HG02798 (cell line): ENCODE measurements around the gene EXD3.

Source experiments
- ATAC-seq: cut with Tn5 transposase; IDR thresholded peaks from one replicate; pipeline ENCODE4 v1.9.1; 2021; ENCODE audit warnings: mild to moderate bottlenecking; ENCODE audit not compliant: unreplicated experiment, poor library complexity

The EXD3 gene

DNA sequence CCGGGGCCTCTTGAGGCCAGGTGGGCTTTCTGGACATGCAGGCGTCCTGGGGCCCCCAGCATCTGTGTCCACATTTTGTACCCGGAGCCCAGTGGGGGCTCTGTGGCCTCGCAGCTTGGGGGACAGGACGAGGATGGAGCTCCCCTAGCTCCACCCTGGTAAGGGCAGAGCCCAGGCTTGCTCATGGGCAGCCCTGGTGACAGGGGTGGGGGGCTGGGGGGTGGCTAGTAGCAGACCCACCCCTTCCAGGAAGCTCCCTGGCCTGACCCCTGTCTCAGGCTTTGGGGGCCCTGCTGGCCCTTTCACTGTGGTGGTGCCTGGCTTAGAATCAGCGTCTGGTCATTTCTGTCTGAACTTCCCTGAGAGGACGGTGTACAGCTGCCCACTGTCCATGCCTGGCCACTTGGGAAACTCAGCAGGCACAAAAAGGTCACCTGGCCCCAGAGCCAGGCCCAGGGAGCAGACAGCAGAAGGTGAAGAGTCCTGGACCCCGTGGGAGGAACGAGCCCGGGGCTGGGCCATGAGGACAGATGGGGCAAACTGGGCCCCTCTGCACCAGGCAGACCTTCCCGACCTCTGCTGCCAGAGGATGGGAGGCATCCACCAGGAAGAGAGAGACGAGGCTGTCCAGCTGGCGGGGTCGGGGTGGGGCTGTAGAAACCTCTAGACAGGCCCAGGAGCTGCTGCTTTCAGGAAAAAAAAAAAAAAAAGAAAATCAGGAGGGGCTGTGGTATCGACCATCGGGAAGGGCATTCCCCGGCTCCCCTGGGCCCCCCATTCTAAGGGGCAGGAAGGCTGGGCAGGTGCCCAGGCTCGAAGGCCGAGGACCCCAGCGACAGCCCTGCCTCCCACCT is 52.8 kb downstream of the EXD3 start:
- ATAC-seq, result no peak

DNA sequence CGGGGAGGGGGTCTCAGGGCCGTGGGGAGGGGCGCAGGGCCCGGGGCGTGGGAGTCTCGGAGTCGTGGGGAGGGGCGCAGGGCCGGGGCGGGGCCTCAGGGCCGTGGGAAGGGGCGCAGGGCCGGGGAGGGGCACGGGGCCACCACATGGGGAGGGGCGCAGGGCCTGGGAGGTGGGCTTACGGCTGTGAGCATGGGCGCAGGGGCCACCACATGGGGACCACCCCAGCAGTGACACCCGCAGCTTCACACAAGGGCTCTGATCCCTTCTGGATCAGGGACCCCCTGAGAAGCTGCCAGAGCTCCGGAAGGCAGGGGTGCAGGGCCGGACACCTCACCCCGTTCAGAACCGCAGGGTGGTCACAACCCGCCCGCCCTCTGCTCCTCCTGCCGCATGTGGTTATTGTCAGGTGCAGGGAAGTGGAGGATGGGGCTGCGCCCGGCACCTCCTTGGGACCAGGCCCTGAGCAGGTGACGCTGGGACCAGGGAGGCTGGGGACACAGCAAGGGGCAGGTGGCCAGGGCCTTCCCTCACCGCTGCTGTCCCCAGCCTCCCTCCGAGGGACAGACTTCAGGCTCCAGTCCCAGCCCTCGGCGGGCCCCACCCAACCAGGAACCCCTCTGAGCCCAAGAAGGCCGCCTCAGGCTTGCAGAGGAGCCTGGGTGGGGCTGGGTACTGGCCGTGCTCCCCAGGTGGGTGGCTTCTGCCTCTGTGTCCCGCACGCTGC is 53.7 kb downstream of the EXD3 start:
- no peak for ATAC-seq

DNA sequence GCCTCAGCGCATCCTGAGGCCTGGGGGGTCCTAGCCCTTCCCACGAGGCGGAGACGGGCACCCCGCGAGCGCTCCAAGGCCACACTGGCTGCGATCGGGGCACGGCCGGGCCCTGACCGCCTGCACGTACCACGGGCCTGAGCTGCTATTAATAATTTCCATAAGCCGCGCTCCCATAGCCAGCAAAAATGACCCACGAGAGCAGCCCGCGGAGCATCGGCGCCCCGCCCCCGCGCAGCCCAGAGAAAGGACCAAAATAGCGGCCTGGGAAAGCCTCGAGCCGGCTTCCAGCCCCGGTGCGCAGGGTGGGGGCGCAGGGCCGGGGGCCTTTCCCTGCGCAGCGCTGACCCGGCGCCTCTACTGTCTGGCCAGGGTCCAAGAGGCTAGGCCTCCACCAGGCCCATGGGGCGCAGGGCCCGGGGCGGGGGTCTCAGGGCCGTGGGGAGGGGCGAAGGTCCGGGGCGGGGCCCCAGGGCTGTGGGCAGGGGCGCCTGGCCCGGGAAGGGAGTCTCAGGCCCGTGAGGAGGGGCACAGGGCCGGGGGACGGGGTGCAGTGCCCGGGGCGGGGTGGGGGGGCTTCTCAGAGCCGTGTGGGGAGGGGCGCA is 54.4 kb downstream of the EXD3 start:
- ATAC-seq, result no peak

DNA sequence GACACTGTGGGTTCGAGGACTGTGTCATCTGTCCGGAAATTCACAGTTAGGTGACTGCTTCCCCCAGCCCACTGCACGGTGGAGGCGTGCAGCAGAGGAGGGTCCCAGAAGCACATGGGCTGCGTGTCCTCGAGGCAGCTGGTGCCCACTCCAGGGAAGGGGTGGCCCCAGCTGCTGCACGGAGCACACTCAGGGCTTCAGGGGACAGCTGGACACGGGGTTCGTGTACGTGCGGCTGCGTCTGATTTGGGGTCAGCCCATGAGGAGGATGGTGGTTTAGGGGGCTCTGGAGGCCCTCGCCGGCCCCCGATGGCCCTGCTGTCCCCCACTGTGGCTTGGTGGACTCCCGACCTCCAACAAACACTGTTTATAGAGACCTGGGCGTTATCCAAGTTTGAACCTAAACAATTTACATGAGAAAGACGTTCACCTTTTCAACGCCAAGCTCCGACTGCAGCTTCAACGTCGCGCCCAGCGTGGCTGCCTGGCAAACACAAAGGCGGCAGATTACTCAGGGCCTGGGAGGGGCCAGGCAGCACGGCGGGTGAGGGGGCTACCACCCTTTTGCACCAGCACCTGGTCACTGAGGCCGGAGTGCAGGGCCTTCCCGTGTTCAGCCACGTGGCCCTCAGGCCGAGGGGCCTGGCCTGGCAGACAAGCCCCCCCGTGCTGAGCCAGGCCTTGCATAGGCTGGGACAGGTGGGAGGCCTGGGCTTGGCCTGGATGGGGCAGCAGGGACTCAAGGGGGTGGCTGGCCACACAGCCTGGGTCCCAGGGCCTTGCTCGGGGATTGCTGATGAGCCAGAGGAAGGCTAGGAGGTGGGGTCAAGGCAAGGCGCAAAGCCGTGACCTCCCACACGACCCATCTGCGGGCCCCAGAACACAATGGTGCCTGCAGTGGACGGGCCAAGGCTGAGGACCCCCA is 55.2 kb downstream of the EXD3 start:
- no peak for ATAC-seq

DNA sequence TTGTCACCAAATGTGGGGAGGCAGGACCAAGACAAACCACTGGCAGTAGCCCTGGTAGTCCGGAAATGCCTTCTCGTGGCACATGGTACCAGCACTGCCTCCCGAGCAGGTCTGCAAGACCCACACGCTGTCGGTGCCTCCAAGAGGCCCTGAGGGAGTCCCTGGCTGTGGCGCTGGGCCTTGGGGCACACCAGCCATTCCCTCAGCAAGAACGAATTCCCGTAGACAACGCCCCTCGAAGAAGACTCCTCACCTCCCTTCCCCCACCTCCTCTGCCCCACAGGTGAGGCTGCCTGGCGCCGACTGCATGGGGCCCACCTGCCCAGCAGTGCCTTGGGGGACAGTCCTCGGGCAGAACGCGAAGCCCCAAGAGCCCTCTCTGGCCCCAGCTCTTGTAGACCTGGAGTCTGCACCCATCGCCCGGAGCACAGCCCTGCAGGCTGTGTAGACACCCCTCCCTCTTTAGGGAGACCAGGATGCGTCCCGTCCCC is 56.0 kb downstream of the EXD3 start:
- no peak for ATAC-seq

DNA sequence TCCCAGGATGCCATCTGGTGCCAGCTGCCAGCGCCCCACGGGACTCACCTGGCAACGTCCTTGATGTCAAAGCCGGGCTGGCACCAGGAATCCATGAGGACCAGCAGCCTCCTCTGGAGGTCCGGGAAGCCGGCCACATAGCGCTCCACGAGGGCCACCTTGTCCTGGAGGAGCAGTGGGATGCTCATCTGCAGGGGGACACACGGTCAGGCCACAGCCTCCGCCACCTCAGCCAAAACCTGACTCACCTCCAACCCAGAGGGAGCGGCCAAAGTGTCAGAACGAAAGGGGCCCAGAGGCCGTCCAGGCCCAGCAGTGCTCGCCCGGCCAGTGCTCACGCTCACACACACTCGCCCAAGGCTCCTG is 56.5 kb downstream of the EXD3 start:
- ATAC-seq, result no peak

DNA sequence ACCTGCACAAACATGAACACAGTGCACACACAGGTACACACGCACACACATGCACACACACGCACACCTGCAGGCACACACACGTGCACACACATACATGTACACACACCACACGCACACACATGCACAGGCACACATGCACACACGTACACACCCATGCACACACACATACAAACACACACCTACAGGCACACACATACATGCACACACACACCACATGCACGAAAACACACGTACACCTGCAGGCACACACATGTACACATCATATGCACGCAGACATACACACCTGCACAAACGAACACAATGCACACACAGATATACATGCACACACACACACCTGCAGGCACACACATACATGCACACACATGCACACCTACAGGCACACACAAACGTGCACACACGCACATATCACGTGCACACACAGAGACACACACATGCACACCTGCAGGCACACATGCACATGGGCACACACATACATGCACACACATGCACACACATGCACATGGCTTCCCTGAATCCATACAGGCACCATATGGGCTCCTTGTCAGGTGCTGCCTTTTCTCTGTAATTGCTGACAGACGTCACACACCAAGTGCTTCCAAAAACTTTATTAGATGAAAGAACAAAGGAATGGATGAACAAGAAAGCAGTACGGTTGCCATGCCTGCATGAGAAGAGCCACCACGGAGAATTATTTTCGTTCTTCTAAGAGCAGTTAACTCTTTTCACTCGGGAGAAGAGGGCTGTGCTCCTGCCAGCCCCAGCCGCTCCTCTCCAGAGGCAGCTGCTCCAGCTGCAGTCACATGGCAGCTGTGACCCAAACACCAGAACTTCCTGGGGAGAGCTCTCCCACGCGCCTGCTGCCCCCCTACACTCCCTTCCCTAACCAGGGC is 57.2 kb downstream of the EXD3 start:
- no peak for ATAC-seq

DNA sequence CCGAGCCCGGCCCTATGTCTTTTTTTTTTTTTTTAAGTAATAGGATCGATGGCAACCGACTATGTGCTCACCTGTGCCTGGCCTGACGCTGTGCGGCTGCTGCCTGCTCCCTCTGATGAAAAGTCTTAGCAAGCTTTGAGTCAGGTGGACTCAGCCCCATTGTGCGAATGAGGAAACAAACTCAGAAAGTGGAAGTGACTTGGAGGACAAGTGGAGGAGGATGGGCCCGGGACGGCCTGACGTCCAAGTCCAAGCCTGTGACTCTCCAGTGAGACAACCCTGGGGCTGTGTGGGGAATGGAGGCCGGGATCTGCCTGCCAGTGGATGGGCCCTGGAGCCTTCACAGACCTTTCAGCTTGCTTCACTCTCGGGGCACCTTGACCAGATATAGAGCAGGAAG is 57.9 kb downstream of the EXD3 start:
- ATAC-seq, result no peak

DNA sequence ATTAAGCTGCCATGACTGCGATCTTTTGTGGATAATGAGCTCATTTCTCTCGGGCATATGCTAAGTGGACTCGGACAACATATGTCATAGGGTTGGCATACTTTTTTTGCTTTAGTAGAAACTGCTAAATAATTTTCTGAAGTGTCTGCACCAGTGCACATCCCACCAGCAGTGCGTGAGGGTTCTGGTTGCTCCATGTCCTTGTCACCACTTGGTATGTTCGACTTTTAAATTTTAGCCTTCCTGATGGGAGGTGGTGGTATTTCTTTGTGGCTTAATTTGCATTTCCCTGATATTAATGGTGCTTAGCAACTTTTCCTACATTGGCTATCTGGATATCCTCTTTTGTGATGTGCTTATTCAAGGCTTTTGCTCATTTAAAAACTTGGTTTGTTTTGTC is 63.1 kb downstream of the EXD3 start:
- no peak for ATAC-seq

DNA sequence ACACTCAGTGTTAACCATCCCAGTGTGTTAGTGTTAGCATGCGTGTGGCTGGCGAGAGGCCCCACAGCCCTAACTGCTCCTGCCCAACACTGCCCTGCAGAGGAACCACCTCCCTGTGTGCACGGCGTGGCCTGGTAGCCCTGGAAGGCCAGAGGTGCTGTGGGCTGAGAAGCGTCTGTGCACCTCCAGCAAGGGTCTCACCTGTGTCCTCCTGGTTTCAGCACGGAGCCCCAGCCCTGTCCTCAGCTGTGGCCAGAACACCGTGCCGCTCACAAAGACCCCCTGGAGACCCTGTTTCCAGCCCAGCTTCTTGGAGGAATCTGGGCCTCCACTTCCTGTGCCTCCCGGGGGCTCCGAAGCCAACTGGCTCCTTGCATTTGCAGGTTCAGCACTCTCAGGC is 64.8 kb downstream of the EXD3 start:
- no peak for ATAC-seq

DNA sequence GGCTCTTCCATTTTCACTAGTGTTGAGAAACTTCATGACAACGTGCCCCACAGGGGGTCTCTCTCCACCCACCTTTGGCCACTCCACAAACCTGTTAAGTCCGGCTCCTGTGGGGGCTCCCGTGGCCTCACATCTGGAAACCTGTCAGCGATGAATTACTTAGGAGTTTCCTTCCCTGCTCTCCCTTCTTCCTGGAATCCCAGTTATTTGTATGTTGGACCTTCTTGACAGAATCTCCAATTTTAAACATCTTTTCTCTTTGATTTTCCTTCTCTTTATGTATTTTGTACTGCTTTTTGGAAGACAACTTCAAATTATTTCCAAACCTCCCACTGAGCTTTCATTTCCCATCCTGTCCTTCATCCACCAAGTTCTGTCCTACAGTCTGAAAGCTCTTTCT is 65.8 kb downstream of the EXD3 start:
- ATAC-seq, result no peak

DNA sequence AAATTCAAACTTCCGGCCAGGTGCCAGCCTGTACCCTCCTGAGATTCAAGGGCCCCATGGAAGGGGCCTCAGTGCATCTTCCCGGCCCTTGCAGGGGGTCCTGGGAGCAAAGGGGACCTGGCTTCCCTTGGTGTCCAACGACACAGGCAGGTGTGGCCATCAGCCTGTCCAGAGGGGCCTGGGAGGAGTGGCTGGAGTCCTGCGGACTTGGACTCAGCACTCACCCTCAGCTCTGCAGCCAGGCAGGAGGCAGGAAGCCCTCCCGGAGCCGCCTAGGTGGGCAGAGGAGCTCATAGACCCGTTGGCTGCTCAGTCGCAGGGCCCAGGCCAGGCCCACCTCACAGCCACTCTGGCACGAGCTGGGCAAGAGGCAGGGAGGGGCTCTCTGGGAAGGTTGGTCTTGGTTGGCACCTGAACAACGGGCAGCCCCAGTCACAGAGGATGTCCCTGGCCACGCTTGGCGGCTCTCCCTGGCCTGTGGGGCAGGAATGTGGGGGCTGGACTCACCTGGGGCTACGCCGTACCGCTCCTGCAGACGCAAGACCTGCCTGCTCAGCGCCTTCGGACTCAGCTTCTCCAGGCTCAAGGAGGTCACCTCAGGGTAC is 67.1 kb downstream of the EXD3 start:
- no peak for ATAC-seq

DNA sequence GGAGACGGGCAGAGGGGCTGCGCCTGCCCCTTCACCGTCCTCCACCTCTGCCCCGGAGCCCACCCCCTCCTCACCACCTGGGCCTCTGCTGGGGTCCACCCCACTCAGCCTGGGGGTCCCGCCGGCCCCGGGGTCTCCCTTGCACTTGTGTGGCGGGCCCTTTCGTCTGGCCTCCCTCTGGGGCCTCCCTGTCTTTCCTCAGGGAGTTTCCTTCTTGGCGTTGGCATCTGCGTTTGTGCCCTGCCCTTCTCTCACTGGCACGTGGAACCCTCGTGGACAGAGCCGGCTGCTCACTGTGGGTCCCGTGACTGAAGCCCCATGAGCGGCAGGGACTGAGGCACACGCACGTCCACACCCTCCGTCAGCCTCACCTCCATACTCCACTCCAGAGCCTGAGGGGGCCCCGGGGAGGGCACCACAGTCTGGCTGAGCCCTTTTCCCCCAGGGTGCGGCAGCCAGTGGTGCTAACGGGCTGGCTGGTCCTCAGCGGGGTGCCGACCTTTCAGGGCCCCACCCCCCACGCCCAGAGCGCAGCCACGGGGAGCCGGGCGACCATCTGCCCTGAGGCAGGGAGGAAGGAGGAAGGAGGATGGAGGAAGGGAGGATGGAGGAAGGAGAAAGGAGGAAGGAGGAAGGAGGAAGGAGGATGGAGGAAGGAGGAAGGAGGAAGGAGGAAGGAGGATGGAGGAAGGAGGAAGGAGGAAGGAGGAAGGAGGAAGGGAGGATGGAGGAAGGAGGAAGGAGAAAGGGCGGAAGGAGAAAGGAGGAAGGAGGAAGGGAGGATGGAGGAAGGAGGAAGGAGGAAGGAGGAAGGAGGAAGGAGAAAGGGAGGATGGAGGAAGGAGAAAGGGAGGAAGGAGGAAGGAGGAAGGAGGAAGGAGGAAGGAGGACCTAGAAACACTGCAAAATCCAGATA is 67.9 kb downstream of the EXD3 start:
- no peak for ATAC-seq

DNA sequence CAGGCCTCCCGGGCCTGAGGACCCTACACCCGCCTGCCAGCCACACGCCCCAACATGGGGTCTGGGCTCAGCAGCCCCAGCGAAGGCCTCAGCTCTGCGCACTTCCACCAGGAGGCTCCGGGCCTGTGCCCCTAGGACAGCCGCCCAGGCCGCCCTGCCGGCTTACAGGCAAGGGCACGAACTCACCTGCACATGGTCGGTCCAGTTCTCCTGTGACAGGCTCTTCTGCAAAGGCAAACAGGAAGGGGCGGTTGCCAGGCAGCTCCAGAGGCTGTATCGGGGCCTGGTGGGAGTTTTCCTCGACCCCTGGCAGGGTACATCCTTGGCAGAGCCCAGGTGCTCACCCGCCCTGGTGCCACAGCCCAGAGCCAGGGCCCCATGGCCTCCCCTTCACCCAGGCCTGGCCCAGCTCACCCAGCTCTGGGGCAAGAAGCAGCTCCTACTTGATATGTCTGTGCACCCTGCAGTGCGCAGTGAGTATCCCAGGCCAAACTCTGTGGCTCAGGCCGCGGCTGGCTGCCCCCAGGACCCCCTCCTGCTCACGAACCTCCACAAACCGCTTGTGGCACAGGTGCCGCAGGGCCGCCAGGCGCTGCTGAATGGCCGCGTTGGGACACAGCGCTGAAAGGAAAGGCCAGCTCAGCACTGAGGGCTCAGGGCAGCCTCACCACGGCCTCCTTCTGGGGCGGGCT is 68.7 kb downstream of the EXD3 start:
- no peak for ATAC-seq

DNA sequence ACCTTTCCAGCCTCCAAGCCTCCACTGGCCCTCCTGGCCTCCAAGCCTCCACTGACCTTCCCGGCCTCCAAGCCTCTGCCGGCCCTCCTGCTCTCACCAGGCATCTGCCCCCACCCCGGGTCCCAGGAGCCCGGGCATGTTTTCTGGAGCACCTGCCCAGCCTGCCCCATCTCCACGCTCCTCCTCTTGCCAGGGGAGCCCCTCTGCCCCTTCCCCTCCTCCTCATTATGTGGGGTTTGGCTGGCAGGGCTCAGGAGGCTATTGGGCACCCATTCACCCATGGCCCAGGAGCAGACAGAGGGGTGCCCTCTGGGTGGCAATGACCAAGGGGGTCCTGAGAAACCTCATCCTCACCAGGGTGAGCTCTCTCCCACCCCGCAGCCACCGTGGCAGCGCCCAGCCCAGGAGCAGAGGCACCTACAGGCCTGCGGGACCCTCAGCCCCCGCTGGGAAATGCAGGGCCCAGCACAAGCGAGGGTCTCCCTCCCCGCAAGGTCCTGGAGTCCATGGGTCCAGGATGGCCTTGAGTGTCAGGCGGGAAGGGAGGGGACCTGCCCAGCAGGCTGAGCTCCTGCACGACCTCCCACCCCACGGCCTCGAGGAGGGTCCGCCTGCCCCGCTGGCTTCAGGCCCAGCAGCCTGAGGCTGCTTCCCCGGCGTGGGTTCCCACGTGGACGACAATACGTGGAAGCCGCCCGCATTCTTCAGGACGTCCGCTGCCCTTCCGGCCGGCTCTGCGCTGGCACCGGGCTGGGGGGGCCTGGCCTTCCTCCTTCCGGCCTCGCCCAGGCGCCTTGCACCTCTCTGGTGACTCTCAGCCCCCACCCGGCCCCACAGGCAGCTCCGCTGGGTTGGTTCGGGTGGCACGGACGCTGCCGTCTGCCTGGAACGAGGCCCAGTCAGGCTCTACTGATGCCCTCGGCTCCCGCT is 69.5 kb downstream of the EXD3 start:
- ATAC-seq, result no peak

DNA sequence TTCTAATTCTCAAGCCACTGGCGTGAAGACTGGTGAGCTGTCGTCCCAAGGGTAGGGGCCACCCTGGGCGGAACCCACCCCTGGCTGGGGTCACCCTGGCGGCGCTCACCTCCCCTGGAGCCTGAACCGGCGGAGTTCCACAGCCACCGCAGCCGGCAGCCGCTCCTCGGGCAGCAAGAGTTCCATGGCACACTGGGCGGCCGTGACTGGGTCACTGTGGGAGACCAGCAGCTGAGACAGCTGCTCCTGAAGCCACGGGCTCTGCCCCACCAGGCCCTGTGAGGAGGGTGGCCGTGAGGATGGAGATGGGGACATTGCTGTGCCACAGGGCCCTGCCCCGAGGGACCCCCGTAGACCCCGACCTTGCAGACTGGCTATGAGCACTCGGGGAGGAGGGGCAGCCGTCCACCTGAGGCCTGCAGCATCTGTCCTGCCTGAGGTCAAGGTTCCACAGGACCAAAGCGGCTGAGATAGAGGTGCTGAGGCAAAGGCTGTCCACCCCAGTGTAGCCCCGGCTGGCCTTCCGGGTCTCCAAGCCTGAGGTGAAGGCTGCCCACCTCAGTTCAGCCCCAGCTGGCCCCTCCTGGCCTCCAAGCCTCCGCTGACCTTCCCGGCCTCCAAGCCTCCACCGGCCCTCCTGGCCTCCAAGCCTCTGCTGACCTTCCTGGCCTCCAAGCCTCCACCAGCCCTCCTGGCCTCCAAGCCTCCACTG is 70.3 kb downstream of the EXD3 start:
- ATAC-seq, result no peak
